SK-N-SH treated with all-trans-retinoic acid at 6 μM for 48 hours (cell line): ENCODE results near the gene AP2A2.

Source experiments
- CSDC2 ChIP-seq: fragments of 250-450 bp; sonication (Bioruptor Pico); IDR thresholded peaks from 2 replicates; pipeline ENCODE4 v1.5.0; 2020; ENCODE audit warnings: mild to moderate bottlenecking, moderate library complexity
- RARB ChIP-seq: fragments of 250-450 bp; sonication (Bioruptor Pico); IDR thresholded peaks from 2 replicates; pipeline ENCODE4 v1.8.0; 2021; ENCODE audit warnings: mild to moderate bottlenecking, moderate library complexity

- TF ChIP-seq CSDC2 (CRISPR knock-in tag) (no peak), RARB (CRISPR knock-in tag) (no peak)
Observed at GRCh38 chr11:1007279-1007678, 81.6 kb downstream of the AP2A2 start.
